Measurements from ENCODE around the gene TMEM141. TPM values are rescaled to one million over a fixed set of nuclear protein-coding genes. Genes with fewer than 3 reads are reported as not detected.
"Not testable (repeated sequence)": the region's sequence is repeated elsewhere in the genome, so short reads cannot be mapped to it uniquely, and the experiment has no call there.

The TMEM141 gene
- total RNA-seq, 1 donor from 2014 or later, result 66.7 TPM

DNA sequence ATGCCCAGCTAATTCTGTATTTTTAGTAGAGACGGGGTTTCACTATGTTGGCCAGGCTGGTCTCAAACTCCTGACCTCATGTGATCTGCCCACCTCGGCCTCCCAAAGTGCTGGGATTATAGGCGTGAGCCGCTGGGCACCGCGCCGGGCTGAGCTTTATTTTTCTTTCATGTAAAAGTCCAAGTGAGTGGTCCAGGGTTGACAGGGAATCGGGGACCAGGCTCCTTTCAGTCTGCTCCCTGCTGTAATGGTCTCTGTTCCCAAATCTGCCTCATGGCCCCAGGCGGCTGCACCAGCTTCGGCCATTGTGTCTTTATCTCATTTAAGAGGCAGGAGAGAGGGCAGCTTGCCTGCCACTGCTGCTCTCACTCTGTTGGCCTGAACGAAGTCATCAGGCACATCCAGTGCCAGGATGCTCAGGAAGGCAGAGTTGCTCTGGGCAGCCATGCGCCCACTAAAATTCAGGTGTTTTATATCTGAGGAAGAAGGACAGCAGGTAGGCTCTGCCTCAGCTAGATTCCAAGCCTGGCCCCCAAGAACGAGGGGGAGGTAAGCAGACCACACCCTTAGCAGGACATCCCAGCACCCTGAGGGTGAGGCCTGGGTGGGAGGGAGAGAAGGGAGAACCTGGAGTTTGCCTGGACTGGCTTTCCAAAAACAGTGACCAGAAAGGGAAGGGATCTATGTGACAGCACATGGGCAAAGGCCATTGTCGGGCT, 3.3 kb downstream of the TMEM141 start:
- DNase-seq (ENCODE audit: low read depth in 2 of 2), result no peak

DNA sequence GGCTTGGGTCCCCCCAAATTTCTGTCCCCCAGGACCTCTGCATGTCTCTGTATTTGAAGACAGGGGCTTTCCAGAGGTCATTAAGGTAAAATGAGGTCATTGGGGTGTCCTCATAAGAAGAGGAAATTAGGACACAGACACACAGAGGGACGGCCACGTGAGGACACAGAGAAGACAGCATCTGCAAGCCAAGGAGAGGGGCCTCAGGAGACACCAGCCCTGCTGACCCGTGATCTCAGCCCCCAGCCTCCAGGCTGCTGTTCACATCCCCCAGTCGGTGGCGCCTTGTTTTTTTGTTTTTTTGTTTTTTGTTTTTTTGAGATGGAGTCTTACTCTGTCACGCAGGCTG, 3.8 kb downstream of the TMEM141 start:
- DNase-seq (ENCODE audit: low read depth in 2 of 2), result no peak

DNA sequence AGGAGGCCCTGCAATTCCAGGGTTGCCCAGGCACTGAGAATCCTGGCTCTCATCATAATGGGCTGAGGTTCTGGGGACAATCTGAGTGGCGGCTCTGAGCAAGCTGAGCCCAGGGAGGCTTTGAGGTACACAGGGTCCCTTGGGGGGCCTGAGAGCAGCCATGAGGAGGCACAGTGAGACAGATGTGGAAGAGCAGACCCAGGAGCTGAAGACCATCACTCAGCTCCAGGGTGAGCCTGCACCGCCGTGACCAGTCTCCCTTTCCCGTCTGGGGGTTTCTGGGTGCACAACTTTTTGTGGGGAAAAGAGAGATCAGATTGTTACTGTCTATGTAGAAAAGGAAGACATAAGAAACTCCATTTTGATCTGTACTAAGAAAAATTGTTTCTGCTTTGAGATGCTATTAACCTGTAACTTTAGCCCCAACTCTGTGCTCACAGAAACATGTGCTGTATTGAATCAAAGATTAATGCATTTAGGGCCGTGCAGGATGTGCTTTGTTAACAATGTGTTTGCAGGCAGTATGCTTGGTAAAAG, 5.2 kb downstream of the TMEM141 start, which contains the start of gene CCDC183:
CCDC183 (plus strand) TSS at position 101 of the 537 bp plus-strand sequence; CDS start at position 161, 60 bp downstream.
- no peak for DNase-seq (ENCODE audit: low read depth in 2 of 2)

DNA sequence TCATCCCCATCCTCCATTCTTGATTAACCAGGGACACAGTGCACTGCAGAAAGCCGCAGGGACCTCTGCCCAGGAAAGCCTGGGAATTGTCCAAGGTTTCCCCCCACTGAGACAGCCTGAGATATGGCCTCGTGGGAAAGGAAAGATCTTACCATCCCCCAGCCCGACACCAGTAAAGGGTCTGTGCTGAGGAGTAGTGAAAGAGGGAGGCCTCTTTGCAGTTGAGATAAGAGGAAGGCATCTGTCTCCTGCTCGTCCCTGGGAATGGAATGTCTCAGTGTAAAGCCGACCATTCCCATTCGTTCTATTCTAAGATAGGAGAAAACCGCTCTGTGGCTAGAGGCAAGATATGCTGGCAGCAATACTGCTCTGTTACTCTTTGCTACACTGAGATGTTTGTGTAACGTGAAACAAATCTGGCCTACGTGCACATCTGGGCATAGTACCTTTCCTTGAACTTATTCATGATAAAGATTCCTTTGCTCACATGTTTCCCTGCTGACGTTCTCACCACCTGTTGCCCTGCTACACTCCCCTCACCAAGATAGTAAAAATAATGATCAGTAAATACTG, 5.7 kb downstream of the TMEM141 start:
- DNase-seq (ENCODE audit: low read depth in 2 of 2), result not testable (repeated sequence)

DNA sequence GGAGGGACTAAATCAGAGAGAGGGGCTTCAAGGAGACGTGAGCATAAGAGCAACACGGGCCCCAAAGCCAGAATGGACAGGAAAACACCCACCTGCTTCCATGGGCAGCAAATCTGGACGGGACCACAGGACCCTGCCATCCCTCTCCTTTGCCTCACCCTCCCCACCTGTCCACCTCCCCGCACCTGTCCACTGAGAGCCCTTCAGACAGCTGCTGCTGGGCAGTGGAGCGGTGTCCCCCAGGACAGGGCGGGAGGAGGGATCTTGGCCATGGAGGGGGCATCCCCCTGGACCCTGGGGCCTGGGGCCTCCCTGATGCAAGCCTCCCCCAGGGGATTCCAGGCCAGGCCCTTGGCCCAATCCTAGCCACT, 7.5 kb downstream of the TMEM141 start:
- no peak for DNase-seq (ENCODE audit: low read depth in 2 of 2)

DNA sequence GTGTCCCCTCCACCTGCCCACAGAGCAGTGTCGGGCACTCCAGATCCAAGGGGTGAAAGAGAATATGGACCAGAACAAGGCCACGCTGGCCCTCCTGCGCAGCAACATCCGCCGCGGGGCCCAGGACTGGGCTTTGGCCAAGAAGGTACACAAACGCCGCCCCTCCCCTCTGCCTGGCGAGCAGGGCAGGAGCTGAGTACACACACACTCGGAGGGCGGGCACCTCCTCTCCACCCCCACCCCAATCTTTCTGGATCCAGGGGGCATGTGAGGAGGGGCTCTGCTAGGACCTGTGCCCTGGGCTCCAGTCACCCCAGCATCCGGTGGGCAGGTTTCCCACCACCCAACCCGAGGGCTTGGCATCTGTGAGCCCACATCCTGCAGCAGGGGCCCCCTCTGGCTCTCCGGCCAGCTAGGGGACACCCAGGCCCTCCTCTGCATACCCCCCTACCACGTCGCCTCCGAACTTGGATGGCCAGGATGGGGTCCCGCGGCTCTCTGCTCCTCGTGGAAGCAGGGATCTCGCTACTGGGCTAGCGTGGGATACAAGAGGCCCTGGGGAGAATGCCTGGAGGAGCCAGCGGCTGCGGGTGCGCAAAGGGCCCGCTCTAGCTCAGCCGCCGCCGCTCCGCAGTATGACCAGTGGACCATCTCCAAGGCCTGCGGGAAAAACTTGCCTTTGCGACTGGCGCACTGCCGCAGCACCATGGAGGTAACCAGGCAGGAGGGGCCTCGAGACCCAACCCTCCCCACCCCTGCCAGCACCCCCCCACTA, 8.1 kb downstream of the TMEM141 start:
- DNase-seq (ENCODE audit: low read depth in 2 of 2), result no peak

DNA sequence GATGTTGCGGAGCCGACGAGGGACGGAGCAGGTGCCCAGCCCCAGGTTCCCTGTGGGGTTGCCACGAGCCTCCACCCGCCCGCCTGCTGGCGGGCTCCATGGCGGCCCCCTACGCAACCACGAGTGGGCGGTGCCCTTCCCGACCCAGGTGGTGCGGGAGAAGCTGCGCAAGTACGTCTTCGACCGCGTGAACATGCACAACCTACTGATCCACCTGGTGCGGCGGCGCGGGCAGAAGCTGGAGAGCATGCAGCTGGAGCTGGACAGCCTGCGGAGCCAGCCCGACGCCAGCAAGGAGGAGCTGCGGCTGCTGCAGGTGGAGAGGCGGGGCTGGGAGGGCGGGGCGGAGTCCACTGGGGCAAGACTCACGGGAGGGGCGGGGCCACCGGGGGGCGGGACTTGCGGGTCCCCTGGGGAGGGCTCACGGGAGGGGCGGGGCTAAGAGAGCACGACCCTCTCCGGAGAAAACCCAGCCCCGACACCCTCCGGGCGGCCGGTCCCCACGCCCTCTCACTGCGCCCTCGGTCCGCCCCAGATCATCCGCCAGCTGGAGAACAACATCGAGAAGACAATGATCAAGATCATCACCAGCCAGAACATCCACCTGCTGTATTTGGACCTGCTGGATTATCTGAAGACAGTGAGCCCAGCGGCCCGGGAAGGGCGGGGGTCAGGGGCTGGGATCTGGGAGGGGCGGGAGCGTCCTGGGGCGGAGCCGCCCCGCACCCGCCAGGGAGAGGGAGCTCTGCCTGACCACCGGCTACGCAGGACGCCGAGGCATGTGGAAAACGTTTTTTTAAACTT, 8.9 kb downstream of the TMEM141 start:
- peak; percentile 40 to 76 for DNase-seq (ENCODE audit: low read depth in 2 of 2)

DNA sequence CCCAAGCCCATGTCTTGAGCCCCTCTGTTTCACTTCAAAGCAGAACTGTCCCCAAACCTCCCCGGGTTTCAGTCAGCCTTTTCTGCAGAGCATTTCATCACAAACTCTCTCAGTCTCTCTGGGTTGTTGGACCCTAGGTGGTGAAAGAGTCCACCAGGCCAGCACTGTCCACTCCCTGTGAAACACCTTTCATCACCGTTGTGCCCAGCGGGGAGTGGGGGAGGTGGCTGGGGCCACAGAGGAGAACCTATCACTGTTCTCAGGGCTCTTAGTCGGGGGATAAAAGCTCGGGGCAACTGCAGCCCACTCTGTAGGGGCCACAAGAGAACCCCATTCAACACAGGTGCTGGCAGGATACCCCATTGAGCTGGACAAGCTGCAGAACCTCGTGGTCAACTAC, 11.2 kb downstream of the TMEM141 start:
- DNase-seq (ENCODE audit: low read depth in 2 of 2), result no peak

DNA sequence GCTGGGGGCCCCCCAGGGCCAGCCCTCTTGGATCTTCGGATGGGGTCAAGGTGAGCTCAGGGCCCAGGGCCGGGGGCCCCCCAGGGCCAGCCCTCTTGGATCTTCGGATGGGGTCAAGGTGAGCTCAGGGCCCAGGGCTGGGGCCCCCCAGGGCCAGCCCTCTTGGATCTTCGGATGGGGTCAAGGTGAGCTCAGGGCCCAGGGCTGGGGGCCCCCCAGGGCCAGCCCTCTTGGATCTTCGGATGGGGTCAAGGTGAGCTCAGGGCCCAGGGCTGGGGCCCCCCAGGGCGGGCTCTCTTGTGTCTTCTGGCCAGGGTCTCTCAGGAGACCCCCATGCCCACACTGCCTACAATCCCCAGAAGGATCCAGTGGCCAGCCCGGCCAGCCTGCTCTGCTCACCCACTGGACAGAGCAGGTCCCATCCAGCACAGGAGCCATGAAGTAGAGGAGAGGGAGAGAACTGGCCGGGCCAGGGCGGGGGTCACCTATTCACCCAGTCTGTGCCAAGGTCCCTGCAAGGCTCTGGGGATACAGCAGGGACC, 11.9 kb downstream of the TMEM141 start:
- not testable (repeated sequence) for DNase-seq (ENCODE audit: low read depth in 2 of 2)

DNA sequence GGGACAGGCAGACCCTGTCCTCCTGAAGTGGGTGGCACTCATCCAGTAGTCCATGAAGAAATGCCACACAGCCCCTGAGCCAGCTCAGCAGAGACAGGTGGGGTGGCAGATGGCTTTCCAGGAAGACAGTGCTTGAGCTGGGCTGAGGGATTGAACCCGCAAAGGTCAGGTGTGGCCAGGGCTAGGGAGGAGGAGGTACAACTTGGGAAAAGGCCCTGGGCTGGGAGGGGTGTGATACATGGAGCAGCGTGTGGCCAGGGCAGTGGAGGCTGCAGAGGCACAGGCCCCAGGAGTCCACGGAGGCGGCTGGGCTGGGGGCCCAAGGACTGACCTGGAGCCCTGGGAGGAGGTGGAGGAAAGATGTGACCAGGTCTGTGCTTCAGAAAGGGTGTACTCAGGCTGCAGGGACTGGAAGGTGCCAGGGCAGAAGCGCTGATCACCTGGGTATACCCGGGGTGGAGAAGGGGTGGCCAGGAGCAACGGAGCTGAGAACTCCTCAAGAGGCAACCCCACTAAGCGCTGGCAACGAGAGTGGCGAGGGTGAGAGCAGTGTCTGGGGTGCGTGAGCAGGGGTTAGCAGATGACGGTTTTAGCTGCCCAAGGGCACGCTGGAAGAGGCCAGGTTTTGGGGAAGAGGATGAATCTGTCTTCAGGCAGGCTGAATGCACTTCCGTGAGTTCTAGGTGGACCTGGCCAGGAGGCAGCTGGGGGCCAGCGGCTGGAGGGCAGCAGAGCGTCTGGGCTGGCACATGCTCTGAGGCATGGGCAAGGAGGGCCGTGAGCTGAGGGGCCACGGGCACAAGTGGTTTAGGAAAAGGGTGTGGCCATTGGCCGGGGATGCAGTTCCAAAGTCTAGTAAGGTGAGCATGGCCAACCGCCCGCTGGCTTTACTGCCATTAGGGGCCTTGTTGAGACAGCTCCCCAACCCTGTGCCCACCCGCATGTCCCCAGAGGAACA, 12.7 kb downstream of the TMEM141 start:
- no peak for DNase-seq (ENCODE audit: low read depth in 2 of 2)

DNA sequence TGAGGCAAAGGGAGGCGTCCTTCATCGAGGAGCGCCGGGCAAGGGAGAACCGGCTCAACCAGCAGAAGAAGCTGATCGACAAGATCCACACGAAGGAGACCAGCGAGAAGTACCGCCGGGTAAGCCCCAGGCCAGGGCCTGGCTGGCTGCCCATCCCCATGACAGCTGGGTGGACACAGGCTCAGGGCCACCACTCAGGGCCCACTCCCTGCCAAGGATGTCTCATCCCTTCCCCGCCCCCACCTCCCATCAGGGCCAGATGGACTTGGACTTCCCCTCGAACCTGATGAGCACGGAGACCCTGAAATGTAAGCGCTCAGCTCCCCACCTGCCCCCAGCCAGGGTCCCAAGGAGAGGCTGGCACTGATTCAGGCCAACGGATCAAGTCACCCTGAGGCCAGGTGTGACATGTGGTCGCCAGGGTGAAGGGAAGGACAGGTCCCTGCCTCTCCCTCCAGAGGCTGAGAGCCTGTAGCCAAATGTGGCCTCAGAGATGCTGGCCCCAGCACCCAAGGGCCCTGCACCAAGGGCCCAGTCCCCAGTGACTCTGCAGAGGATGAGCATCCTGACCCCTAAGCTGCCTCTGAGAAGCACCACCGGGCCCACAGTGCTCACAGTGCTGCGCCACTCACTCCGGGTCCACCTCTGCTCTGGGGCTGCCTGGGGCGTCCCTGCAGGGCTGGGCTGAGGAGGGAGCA, 13.5 kb downstream of the TMEM141 start:
- DNase-seq (ENCODE audit: low read depth in 2 of 2), result no peak

DNA sequence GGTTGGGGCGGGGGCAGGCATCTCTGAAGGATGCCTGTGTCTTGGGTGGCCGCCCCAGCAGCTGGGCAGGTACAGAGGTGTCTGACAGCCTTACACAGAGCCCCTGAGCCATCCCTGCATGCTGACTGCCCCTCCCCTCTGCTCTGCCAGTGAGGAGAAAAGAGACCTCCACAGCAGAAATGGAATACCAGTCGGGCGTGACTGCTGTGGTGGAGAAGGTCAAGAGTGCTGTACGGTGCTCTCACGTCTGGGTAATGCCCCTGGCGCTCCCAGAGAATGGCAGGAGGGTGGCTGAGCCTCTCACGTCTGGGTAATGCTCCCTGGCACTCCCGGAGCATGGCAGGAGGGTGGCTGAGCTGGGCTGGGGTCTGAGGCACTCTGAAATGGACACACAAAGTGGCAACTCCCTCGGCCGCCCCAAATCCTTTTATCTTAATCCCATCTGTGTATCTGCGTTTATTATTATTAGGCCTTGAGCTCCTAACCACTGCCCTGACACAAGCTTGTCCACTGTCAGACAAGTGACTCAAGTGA, 14.1 kb downstream of the TMEM141 start:
- DNase-seq (ENCODE audit: low read depth in 2 of 2), result no peak

DNA sequence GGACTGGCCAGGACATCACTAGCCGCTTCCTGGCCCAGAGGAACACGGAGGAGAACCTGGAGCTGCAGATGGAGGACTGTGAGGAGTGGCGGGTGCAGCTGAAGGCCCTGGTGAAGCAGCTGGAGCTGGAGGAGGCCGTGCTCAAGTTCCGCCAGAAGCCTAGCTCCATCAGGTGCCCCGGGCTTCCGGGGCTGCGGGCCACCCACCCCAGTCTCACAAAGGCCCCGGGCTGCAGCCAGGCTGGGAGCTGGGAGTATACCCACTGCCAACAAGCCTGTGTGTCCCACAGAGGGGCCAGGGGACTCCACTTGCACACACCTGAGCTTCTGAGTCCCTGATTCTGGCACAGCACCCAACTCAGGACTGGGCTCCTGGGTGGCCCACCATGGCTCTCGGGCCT, 14.9 kb downstream of the TMEM141 start:
- DNase-seq (ENCODE audit: low read depth in 2 of 2), result no peak

DNA sequence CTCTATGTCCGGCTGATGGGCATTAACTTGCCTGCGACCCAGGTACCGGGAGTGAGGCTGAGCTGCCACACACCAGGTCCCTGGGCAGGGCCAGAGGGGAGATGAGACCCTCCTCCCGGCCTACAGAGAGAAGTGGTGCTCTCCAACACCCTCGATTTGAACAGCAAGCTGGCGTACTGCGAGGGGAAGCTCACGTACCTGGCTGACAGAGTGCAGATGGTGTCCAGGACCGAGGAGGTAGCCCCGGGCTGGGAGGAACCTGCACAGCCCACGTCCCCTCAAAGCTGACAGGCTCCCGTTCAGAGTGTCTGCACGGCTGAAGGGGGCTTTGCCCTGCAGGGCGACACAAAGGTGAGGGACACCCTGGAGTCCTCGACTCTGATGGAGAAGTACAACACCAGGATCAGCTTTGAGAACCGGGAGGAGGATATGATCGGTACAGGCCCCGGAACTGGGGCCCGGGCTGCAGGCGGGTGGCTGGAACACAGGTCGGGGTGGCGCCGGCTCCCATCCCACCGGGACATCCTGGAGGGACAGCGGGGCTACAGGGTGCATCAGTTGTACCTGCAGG, 15.6 kb downstream of the TMEM141 start:
- DNase-seq (ENCODE audit: low read depth in 2 of 2), result no peak

DNA sequence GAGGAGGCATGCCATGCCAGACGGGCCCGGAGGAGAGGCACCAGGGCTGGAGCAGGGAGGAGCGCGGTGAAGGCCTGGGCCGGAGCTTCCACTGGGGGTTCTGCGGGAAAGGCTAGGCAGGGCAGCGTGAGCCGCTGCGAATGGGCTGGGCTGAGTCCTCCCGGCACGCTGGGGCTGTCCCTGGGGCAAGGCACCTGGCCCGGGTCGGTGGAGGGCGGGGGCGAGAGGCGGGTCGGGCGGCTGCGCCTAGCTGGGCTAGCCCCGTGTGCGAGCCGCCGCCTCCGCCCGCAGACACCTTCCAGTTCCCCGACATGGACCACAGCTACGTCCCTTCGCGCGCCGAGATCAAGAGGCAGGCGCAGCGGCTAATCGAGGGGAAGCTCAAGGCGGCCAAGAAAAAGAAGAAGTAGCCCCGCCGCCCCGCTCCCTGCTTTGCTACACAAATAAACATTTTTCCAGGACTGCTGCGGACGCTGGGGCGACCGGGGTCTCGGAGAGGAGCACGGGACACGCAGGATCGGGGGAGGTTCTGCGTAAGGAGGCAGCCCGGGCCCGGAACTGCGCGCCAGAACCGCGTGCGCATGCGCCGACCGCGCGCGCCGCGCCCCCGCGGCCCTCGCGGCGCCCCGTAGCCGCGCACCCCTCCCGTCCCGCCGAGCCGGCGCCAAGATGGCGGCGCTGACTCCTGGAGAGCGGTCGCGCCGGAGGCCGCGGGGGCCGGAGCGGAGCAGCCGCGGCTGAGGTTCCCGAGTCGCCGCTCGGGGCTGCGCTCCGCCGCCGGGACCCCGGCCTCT, 16.3 kb downstream of the TMEM141 start, which contains the start of gene RABL6:
RABL6 (plus strand) TSS at position 668 of the 794 bp plus-strand sequence. CDS start 249 bp downstream, outside the sequence.
- peak; percentile 80 to 82 for DNase-seq (ENCODE audit: low read depth in 2 of 2)

DNA sequence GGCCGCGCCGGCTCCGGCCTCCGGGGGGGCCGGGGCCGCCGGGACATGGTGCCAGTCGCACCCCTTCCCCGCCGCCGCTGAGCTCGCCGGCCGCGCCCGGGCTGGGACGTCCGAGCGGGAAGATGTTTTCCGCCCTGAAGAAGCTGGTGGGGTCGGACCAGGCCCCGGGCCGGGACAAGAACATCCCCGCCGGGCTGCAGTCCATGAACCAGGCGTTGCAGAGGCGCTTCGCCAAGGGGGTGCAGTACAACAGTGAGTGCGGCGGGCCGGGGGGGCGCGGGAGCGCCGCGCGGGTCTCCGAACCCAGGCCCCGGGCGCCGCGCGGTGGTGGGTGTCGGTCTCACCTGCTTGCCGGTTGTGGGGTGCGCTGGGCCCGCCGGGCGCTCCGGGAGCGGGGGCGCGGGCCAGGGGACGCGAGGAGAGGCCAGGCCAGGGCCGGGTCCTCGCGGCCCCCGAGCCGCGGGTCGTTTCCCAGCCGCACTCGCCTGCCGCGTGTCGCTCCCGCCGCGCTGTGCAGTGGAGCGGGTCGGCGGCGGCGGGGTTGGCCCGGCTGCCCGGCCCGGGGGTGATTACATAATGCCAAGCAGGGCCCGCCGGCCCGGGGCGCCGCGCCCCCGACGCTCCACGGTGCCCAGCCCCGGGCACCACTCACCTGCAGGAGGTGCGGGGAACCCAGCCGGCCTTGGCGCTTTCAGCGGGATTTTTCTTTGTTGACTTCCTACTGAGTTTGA, 17.1 kb downstream of the TMEM141 start:
- peak; percentile 28 to 40 for DNase-seq (ENCODE audit: low read depth in 2 of 2)

DNA sequence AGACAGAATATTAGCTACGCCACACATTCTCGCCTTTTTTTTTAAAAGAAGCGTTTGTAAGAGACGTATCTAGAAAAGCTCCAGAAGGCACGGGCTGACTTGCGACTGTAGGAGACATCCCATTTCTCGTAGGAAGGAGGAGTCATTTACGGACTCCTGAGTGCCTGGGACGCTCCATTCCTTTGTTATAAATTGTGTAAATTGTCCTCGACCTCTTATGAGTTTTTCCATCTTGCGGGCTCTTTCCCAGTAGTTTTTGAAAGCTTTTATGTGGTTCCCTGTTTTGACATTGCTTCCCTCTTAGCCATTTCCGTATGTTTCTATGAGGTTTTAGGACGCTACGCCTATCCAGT, 17.6 kb downstream of the TMEM141 start:
- peak in 1 of 2 donors; percentile 43 for DNase-seq (ENCODE audit: low read depth in 2 of 2)

All from lung microvascular endothelial cell (primary cell).